ENCODE results near the gene COL6A6. TPM values are rescaled to one million over a fixed set of nuclear protein-coding genes. Genes with fewer than 3 reads are reported as not detected.
"Not testable (repeated sequence)": the region's sequence is repeated elsewhere in the genome, so short reads cannot be mapped to it uniquely, and the experiment has no call there.

The COL6A6 gene
- total RNA-seq, 1 experiment from 2014 or later = not detected

- H3K9me2 ChIP-seq (ENCODE audit: insufficient read depth); H3K9ac ChIP-seq (ENCODE audit: low read length); H3K27me3 ChIP-seq (ENCODE audit: insufficient read depth, low read length); H3K4me2 ChIP-seq (ENCODE audit: low read length); CTCF ChIA-PET; RAD21 ChIA-PET (ENCODE audit: low non-redundant PET in 1 of 2, low total read pairs in 2 of 2, uncharacterized antibody in 2 of 2, unreplicated experiment in 2 of 2); DNase-seq (ENCODE audit: low read depth, low spot score); H3K4me3 ChIP-seq (replicated peaks in 1 of 2; ENCODE audit: low read depth in 1 of 2, low read length in 2 of 2); intact Hi-C loops (cut with micrococcal nuclease); BruUV-seq (replicated peaks); POLR2A ChIA-PET; H3K79me2 ChIP-seq (ENCODE audit: insufficient read depth, low read length); H2AFZ ChIP-seq (ENCODE audit: low read depth, low read length, poor library complexity, severe bottlenecking); H4K20me1 ChIP-seq (ENCODE audit: insufficient read depth); H3K4me1 ChIP-seq (ENCODE audit: control insufficient read depth in 1 of 2, insufficient read depth in 2 of 2, low read length in 2 of 2); ATAC-seq; H3K36me3 ChIP-seq (ENCODE audit: control insufficient read depth in 1 of 2, insufficient read depth in 2 of 2, low read length in 2 of 2); H3K9me3 ChIP-seq (ENCODE audit: control insufficient read depth in 1 of 2, insufficient read depth in 1 of 2, low read depth in 1 of 2, low read length in 2 of 2); H3K27ac ChIP-seq (ENCODE audit: low read depth, low read length): not testable (repeated sequence)
Measured at GRCh38 chr3:130547680-130548065, 30.7 kb downstream of the COL6A6 start.

GRCh38 chr3:130548356-130548755 is 31.4 kb downstream of the COL6A6 start:
- no peak overlapping the region for H3K4me2 ChIP-seq (ENCODE audit: low read length)
- H3K4me3 ChIP-seq (replicated peaks in 1 of 2; ENCODE audit: low read depth in 1 of 2, low read length in 2 of 2) = no peak overlapping the region
- H3K27ac ChIP-seq (ENCODE audit: low read depth, low read length) = no peak overlapping the region
- intact Hi-C loops (cut with micrococcal nuclease) = no loop called here
- DNase-seq (ENCODE audit: low read depth, low spot score) = no peak
- ChIA-PET CTCF (interaction anchor here (1.0 kb wide), 1 partner anchor 9 kb away, joined by 3 read pairs; no protein-coding TSS in a partner anchor), RAD21 (ENCODE audit: low non-redundant PET in 1 of 2, low total read pairs in 2 of 2, uncharacterized antibody in 2 of 2, unreplicated experiment in 2 of 2) (no interaction called here), POLR2A (no interaction called here)
- no peaks in the 10 kb centered on the region for H3K9me3 ChIP-seq (ENCODE audit: control insufficient read depth in 1 of 2, insufficient read depth in 1 of 2, low read depth in 1 of 2, low read length in 2 of 2)
- no peak overlapping the region for H3K9ac ChIP-seq (ENCODE audit: low read length)
- no peak overlapping the region for H2AFZ ChIP-seq (ENCODE audit: low read depth, low read length, poor library complexity, severe bottlenecking)
- H4K20me1 ChIP-seq (ENCODE audit: insufficient read depth) = no peaks in the 10 kb centered on the region
- TF ChIP-seq POLR2AphosphoS5 (IDR thresholded peaks at IDR 0.05; ENCODE audit: low read depth, low read length) (no peak), FOSL1 (IDR thresholded peaks at IDR 0.05; ENCODE audit: low read depth) (no peak), CEBPB (IDR thresholded peaks at IDR 0.05; ENCODE audit: low read depth) (no peak), RAD21 (IDR thresholded peaks at IDR 0.05; ENCODE audit: low read depth) (no peak), POLR2A (IDR thresholded peaks at IDR 0.05; ENCODE audit: borderline replicate concordance, extremely low read depth, insufficient read depth, insufficient read length) (no peak), TCF7L2 (IDR thresholded peaks at IDR 0.05; ENCODE audit: borderline replicate concordance, extremely low read depth, insufficient read depth, insufficient read length) (no peak), EZH2phosphoT487 (IDR thresholded peaks at IDR 0.05; ENCODE audit: borderline replicate concordance) (no peak)
- no peaks in the 10 kb centered on the region for H3K4me1 ChIP-seq (ENCODE audit: control insufficient read depth in 1 of 2, insufficient read depth in 2 of 2, low read length in 2 of 2)
- H3K27me3 ChIP-seq (ENCODE audit: insufficient read depth, low read length) = peaks cover 5% of the 10 kb centered on the region; the same call in 1 of the 2 replicates
- no TSS peak for BruUV-seq (replicated peaks)
- H3K36me3 ChIP-seq (ENCODE audit: control insufficient read depth in 1 of 2, insufficient read depth in 2 of 2, low read length in 2 of 2) = no peaks in the 10 kb centered on the region
- H3K79me2 ChIP-seq (ENCODE audit: insufficient read depth, low read length) = no peaks in the 10 kb centered on the region
- no peak for ATAC-seq
- H3K9me2 ChIP-seq (ENCODE audit: insufficient read depth) = no peaks in the 10 kb centered on the region
